GM12891 (cell line): ENCODE measurements around the gene ASTN2.

Experiments used
- POLR2A ChIP-seq: IDR thresholded peaks from 2 replicates; pipeline ENCODE4 v1.6.1; 2011; ENCODE audit warnings: low read depth, low read length, control low read depth
- POLR2AphosphoS5 ChIP-seq: IDR thresholded peaks from 2 replicates; pipeline ENCODE4 v1.6.1; 2011; ENCODE audit warnings: low read depth, low read length, control low read depth
- SPI1 ChIP-seq: IDR thresholded peaks from 2 replicates; pipeline ENCODE4 v1.6.1; 2011; ENCODE audit warnings: low read depth, low read length, control low read depth
- TAF1 ChIP-seq: IDR thresholded peaks from 2 replicates; pipeline ENCODE4 v1.6.1; 2011; ENCODE audit warnings: low read depth, low read length, control low read depth

DNA sequence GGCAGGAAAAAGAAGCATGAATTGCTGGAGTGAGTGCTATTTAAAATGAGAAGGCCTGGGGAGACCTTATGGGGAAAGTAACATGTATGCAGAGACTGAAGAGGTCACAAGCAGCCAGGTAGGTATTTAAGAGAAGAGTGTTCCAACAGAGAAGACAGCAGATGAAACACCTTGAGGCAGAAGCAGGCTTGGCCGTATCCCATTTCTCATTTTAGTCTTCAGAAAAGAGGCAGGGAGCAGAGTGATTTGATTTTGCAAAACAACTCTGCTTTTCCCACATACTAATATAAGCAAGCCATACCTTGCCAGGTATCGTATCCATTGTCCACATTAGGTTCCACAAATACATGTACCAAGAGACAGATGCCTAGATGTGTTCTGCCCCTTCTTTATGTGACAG lies 244.3 kb downstream of the ASTN2 start:
- TF ChIP-seq POLR2AphosphoS5 (no peak), POLR2A (no peak), SPI1 (no peak), TAF1 (no peak)
